IMR-90 (cell line): ENCODE results near the gene DSCAML1. TPM values are rescaled to one million over a fixed set of nuclear protein-coding genes. Genes with fewer than 3 reads are reported as not detected.
A peak's percentile ranks its signal among the peaks of the same experiment; 100 is the strongest.

Experiments
- ATAC-seq: fragments of 200-7000 bp; cut with Tn5 transposase; 2 replicates; pipeline ENCODE4 v1.9.1; 2020; ENCODE audit warnings: low read depth, mild to moderate bottlenecking, moderate library complexity
- BruUV-seq: library from RNA; stranded (reverse); fragments of 400-500 nt; replicated peaks from 2 replicates; lab custom pipeline; 2021; lab: Mats Ljungman, UMichigan
- CTCF ChIA-PET: fragments of 300-600 bp; formaldehyde crosslinking; extraction: SDS; loops from one replicate; lab custom pipeline; 2021; ENCODE audit warnings: antibody characterized with exemption; lab: Yijun Ruan, JAX
- POLR2A ChIA-PET: fragments of 300-600 bp; sonication (Branson Sonifier 250); formaldehyde crosslinking; loops from one replicate; lab custom pipeline; 2022; ENCODE audit warnings: antibody characterized with exemption; ENCODE audit not compliant: unreplicated experiment; lab: Charles Lee
- DNase-seq: peaks from one replicate; pipeline ENCODE4 v3.0.0; 2013
- H2AFZ ChIP-seq: replicated peaks from 2 replicates; pipeline ENCODE3; 2013; ENCODE audit warnings: low read length, mild to moderate bottlenecking; ENCODE audit not compliant: poor library complexity
- H2AK5ac ChIP-seq: 2 replicates; pipeline ENCODE4 v1.6.1; 2013; ENCODE audit warnings: low read depth, low read length, inconsistent platforms
- H2AK9ac ChIP-seq: replicated peaks from 2 replicates; pipeline ENCODE3; 2013; ENCODE audit warnings: mild to moderate bottlenecking, low read depth, low read length, moderate library complexity; ENCODE audit not compliant: poor library complexity
- H2BK120ac ChIP-seq: 2 replicates; pipeline ENCODE4 v1.6.1; 2013; ENCODE audit warnings: low read depth, low read length, inconsistent platforms
- H2BK15ac ChIP-seq: 3 replicates; pipeline ENCODE4 v1.6.1; 2013; ENCODE audit warnings: low read depth, low read length, inconsistent platforms
- H2BK20ac ChIP-seq: 2 replicates; pipeline ENCODE4 v1.6.1; 2013; ENCODE audit warnings: low read depth, mild to moderate bottlenecking, inconsistent platforms, low read length, moderate library complexity
- H2BK5ac ChIP-seq: 2 replicates; pipeline ENCODE4 v1.6.1; 2013; ENCODE audit warnings: mild to moderate bottlenecking, low read depth, low read length, inconsistent platforms; ENCODE audit not compliant: poor library complexity, severe bottlenecking
- H3K14ac ChIP-seq: replicated peaks from 2 replicates; pipeline ENCODE4 v1.6.1; 2013; ENCODE audit warnings: low read depth, low read length, inconsistent platforms
- H3K18ac ChIP-seq: 2 replicates; pipeline ENCODE4 v1.6.1; 2013; ENCODE audit warnings: low read depth, low read length, control low read depth
- H3K23ac ChIP-seq: 2 replicates; pipeline ENCODE4 v1.6.1; 2013; ENCODE audit warnings: low read depth, low read length, inconsistent platforms
- H3K27ac ChIP-seq: 2 replicates; pipeline ENCODE4 v1.5.1; 2013; ENCODE audit warnings: mild to moderate bottlenecking, control low read depth, low read length; ENCODE audit not compliant: insufficient read depth
- H3K27me3 ChIP-seq: 2 replicates; pipeline ENCODE4 v1.6.1; 2013; ENCODE audit warnings: low read length; ENCODE audit not compliant: control insufficient read depth, insufficient read depth
- H3K36me3 ChIP-seq: 2 replicates; pipeline ENCODE4 v1.6.1; 2013; ENCODE audit warnings: low read length, mixed read lengths; ENCODE audit not compliant: control insufficient read depth, insufficient read depth
- H3K4ac ChIP-seq: 2 replicates; pipeline ENCODE4 v1.6.1; 2013; ENCODE audit warnings: low read depth, low read length, inconsistent platforms
- H3K4me1 ChIP-seq: 2 replicates; pipeline ENCODE4 v1.6.1; 2013; ENCODE audit warnings: low read length, mixed read lengths; ENCODE audit not compliant: control insufficient read depth, insufficient read depth
- H3K4me2 ChIP-seq: 2 replicates; pipeline ENCODE4 v1.6.1; 2013; ENCODE audit warnings: low read depth, mild to moderate bottlenecking, control low read depth, low read length, moderate library complexity
- H3K4me3 ChIP-seq: 2 replicates; pipeline ENCODE4 v1.5.1; 2013; ENCODE audit warnings: low read depth, mild to moderate bottlenecking, control low read depth, low read length, moderate library complexity; ENCODE audit not compliant: insufficient read depth
- H3K56ac ChIP-seq: 2 replicates; pipeline ENCODE4 v1.6.1; 2013; ENCODE audit warnings: low read length, inconsistent platforms; ENCODE audit not compliant: insufficient read depth; ENCODE audit errors: extremely low read depth
- H3K79me1 ChIP-seq, 2 experiments: 2 replicates each; pipeline ENCODE4 v1.6.1; 2013; ENCODE audit warnings: low read length in 2 of 2, inconsistent platforms in 1 of 2, low read depth in 1 of 2
- H3K9ac ChIP-seq: 2 replicates; pipeline ENCODE4 v1.6.1; 2013; ENCODE audit warnings: low read depth, low read length, control low read depth
- H3K9me1 ChIP-seq: 2 replicates; pipeline ENCODE4 v1.6.1; 2013; ENCODE audit warnings: low read length, inconsistent platforms; ENCODE audit not compliant: insufficient read depth
- H3K9me3 ChIP-seq: 2 replicates; pipeline ENCODE4 v1.6.1; 2013; ENCODE audit warnings: low read length; ENCODE audit not compliant: control insufficient read depth, insufficient read depth
- H4K20me1 ChIP-seq: 2 replicates; pipeline ENCODE4 v1.6.1; 2013; ENCODE audit warnings: low read length, inconsistent platforms; ENCODE audit not compliant: insufficient read depth
- H4K5ac ChIP-seq: 2 replicates; pipeline ENCODE4 v1.6.1; 2013; ENCODE audit warnings: mild to moderate bottlenecking, low read depth, low read length, control low read depth
- H4K8ac ChIP-seq, 2 experiments: 2 replicates each; pipeline ENCODE4 v1.6.1; 2013; ENCODE audit warnings: low read depth in 2 of 2, low read length in 2 of 2, control low read depth in 1 of 2, inconsistent platforms in 1 of 2
- H4K91ac ChIP-seq: 2 replicates; pipeline ENCODE4 v1.6.1; 2013; ENCODE audit warnings: low read depth, low read length, inconsistent platforms; ENCODE audit not compliant: insufficient read depth
- CEBPB ChIP-seq: IDR thresholded peaks from 2 replicates; pipeline ENCODE4 v1.6.1; 2012; ENCODE audit warnings: low read depth, low read length, improper control_type of control experiment
- NFE2L2 ChIP-seq: fragments of 150-350 bp; IDR thresholded peaks from 2 replicates; pipeline ENCODE4 v1.6.1; 2016; ENCODE audit warnings: low read depth, mild to moderate bottlenecking, low read length
- RFX5 ChIP-seq: IDR thresholded peaks from 2 replicates; pipeline ENCODE4 v1.8.0; 2012; ENCODE audit warnings: low read depth, mild to moderate bottlenecking, low read length, moderate library complexity
- WGBS, 2 experiments: methylation state at CpG; one replicate each; pipeline versions ENCODE4 v1.1.5 to v1.1.7; 2013; ENCODE audit warnings: missing lambda C conversion rate in 2 of 2; ENCODE audit not compliant: insufficient read length in 1 of 2; ENCODE audit errors: extremely low coverage in 2 of 2; 5-methylcytosine and 5-hydroxymethylcytosine counted together
- dilution Hi-C: fragments of 300-500 bp; cut with HindIII; formaldehyde crosslinking; loops from one replicate; pipeline ENCODE4 v1.14.3; 2018; ENCODE audit warnings: low sequenced_read_pairs; ENCODE audit not compliant: unreplicated experiment
- in situ Hi-C: fragments of 300-500 bp; cut with MboI; formaldehyde crosslinking; loops from 3 replicates; pipeline ENCODE4 v1.14.3; 2019; ENCODE audit warnings: low sequenced_read_pairs, inconsistent platforms, mixed read lengths
- intact Hi-C: fragments of 100-400 bp; cut with micrococcal nuclease; formaldehyde crosslinking; loops from 2 replicates; pipeline ENCODE4 v1.10.0; 2022
- polyA plus RNA-seq, 3 experiments: library from polyadenylated mRNA; depleted of rRNA; stranded (reverse); fragments of >200 nt; gene quantifications; 2 replicates each; pipeline ENCODE4 v1.2.3, GENCODE V29; 2012; ENCODE audit warnings: low replicate concordance in 1 of 3
- total RNA-seq: library from RNA; depleted of rRNA; stranded (reverse); fragments of >200 nt; gene quantifications from 2 replicates; pipeline ENCODE4 v1.2.3, GENCODE V29; 2012
- TF ChIP-seq, protein P1 (sequence below): conservative IDR thresholded peaks from 2 replicates; pipeline ENCODE4 v1.5.1; 2012; ENCODE audit warnings: mild to moderate bottlenecking, low read depth, low read length, improper control_type of control experiment

Gene DSCAML1
- total and polyA plus RNA-seq, 2 of the 4 experiments (the other 2 are of a cell fraction), result not detected

DNA sequence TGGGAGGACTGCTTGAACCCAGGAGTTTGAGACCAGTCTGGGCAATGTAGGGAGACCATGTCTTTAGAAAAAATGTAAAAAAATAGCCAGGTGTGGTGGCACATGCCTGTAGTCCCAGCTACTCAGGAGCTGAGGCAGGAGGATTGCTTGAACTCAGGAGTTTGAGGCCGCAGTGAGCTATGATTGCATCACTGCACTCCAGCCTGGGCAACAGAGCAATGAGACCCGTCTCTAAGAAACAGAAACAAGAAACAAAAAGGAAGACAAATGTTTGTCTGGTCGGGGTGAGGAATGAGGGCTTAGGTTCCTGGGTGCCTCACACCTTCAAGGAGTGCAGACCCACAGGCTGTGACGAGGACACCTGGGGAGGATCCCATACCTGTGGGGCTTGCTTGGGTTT is 277.4 kb downstream of the DSCAML1 start:
- Histone ChIP-seq H3K4ac (no peak overlapping the region), H3K79me1 (no peaks in the 10 kb centered on the region), H3K27ac (no peak overlapping the region), H2AK9ac (no peak overlapping the region), H3K9ac (no peak overlapping the region), H3K56ac (no peak overlapping the region), H3K4me3 (no peak overlapping the region), H3K14ac (no peak overlapping the region), H3K18ac (no peak overlapping the region), H4K20me1 (no peaks in the 10 kb centered on the region), H2AK5ac (no peak overlapping the region), H4K8ac (no peak overlapping the region), H3K27me3 (peaks cover 3% of the 10 kb centered on the region), H3K9me1 (no peaks in the 10 kb centered on the region), H3K4me1 (no peaks in the 10 kb centered on the region), H4K5ac (no peak overlapping the region), H4K91ac (no peak overlapping the region), H3K9me3 (no peaks in the 10 kb centered on the region), H2BK120ac (no peak overlapping the region), H2AFZ (no peak overlapping the region), H2BK15ac (no peak overlapping the region), H2BK20ac (no peak overlapping the region), H2BK5ac (no peak overlapping the region), H3K36me3 (no peaks in the 10 kb centered on the region), H3K23ac (no peak overlapping the region), H3K4me2 (no peak overlapping the region)
- TF ChIP-seq RFX5 (no peak), CEBPB (peak; percentile 53), NFE2L2 (no peak)
- TF ChIP-seq, protein P1, sequence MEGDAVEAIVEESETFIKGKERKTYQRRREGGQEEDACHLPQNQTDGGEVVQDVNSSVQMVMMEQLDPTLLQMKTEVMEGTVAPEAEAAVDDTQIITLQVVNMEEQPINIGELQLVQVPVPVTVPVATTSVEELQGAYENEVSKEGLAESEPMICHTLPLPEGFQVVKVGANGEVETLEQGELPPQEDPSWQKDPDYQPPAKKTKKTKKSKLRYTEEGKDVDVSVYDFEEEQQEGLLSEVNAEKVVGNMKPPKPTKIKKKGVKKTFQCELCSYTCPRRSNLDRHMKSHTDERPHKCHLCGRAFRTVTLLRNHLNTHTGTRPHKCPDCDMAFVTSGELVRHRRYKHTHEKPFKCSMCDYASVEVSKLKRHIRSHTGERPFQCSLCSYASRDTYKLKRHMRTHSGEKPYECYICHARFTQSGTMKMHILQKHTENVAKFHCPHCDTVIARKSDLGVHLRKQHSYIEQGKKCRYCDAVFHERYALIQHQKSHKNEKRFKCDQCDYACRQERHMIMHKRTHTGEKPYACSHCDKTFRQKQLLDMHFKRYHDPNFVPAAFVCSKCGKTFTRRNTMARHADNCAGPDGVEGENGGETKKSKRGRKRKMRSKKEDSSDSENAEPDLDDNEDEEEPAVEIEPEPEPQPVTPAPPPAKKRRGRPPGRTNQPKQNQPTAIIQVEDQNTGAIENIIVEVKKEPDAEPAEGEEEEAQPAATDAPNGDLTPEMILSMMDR, result no peak
- ChIA-PET CTCF (no interaction called here), POLR2A (no interaction called here)
- intact Hi-C loops (no loop called here), in situ Hi-C loops (no loop called here), dilution Hi-C loops (no loop called here)
- DNase-seq, result no peak
- BruUV-seq, result no TSS peak
- ATAC-seq, result no peak
- 67% methylated on average over 1 of the region's 4 CpGs; no CpG with 5 or more reads in 1 of the 2 experiments for WGBS, 2 experiments
